ENCODE data around the gene CPAMD8.
"Not testable (repeated sequence)": the region's sequence is repeated elsewhere in the genome, so short reads cannot be mapped to it uniquely, and the experiment has no call there.

The CPAMD8 gene

DNA sequence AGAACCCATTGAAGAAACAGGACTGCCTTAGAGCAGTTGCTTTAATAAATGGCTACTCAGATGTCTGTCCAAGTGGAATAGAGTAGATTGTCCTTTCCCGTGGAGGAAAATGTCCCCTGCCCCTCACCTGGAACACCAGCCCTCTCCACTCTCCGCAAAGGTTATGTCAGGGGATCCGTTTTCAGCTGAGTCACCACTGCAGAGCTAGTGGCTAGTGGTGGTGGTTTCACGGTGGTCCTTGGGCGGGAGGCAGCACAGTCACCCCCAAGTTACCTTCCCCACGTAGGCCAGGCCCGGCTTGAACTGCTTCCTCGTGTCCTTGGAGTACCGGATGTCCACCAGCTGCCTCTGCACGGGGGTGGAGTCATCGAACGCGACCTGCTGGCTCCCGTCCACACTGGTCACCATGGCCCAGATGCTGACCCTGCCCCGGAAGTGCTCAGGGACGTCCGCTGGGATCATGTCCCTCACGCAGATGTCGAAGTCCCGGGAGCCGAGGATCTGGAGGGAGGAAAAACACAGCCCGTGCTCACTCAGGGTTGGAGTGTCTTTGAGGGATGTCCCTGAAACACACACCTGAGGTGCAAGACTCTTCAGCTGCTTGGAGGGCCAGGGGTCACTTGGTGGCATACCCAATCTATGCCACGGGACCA, 29.6 kb downstream of the CPAMD8 start:
- not testable (repeated sequence) for H3K9me3 ChIP-seq (ENCODE audit: low read length); H3K4me3 ChIP-seq (ENCODE audit: low read depth in 1 of 2, low read length in 2 of 2); H3K9ac ChIP-seq (ENCODE audit: low read length); H3K4me1 ChIP-seq (ENCODE audit: insufficient read depth, low read length); H3K27ac ChIP-seq (ENCODE audit: low read depth, low read length); H3K27me3 ChIP-seq (ENCODE audit: control insufficient read depth in 1 of 2, insufficient read depth in 2 of 2, low read length in 2 of 2); H3K36me3 ChIP-seq (ENCODE audit: insufficient read depth, low read length)

DNA sequence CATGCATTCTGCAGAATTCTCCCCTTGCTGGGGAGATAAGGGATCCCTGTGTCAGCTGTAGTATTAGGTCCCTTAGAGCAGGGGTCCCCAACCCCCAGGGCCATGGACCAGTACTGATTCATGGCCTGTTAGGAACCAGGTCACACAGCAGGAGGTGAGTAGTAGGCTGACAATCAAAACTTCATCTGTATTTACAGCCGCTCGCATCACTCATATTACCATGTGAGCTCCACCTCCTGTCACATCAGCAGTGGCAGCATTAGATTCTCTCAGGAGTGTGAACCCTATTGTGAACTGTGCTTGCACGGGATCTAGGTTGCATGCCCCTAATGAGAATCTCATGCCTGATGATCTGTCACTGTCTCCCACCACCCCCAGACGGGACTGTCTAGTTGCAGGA, 37.9 kb downstream of the CPAMD8 start:
- Histone ChIP-seq H3K27ac (ENCODE audit: low read depth, low read length) (no peak overlapping the region), H3K36me3 (ENCODE audit: insufficient read depth, low read length) (no peaks in the 10 kb centered on the region), H3K9ac (ENCODE audit: low read length) (no peak overlapping the region), H3K4me1 (ENCODE audit: insufficient read depth, low read length) (no peaks in the 10 kb centered on the region), H3K27me3 (ENCODE audit: control insufficient read depth in 1 of 2, insufficient read depth in 2 of 2, low read length in 2 of 2) (no peaks in the 10 kb centered on the region), H3K9me3 (ENCODE audit: low read length) (no peaks in the 10 kb centered on the region), H3K4me3 (ENCODE audit: low read depth in 1 of 2, low read length in 2 of 2) (no peak overlapping the region)

DNA sequence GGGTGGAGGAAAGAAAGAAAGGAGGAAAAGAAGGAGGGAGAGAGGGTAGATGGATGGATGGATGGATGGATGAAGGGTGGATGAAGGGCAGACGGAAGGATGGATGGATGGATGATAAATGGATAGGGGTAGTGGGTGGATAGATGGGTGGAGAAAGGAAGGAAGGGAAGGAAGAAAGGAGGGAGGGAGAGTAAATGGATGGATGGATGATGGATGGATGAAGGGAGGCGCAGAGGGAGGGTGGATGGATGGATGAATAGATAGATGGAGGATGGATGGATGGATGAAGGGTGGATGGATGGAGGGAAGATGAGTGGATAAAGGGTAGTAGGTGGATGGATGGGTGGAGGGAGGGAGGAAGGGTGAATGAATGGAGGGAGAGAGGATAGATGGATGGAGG, 41.2 kb downstream of the CPAMD8 start:
- H3K4me1 ChIP-seq (ENCODE audit: insufficient read depth, low read length): no peaks in the 10 kb centered on the region
- H3K27me3 ChIP-seq (ENCODE audit: control insufficient read depth in 1 of 2, insufficient read depth in 2 of 2, low read length in 2 of 2): no peaks in the 10 kb centered on the region
- H3K9me3 ChIP-seq (ENCODE audit: low read length): no peaks in the 10 kb centered on the region
- no peak overlapping the region for H3K4me3 ChIP-seq (ENCODE audit: low read depth in 1 of 2, low read length in 2 of 2)
- no peak overlapping the region for H3K9ac ChIP-seq (ENCODE audit: low read length)
- H3K36me3 ChIP-seq (ENCODE audit: insufficient read depth, low read length): no peaks in the 10 kb centered on the region
- H3K27ac ChIP-seq (ENCODE audit: low read depth, low read length): no peak overlapping the region

DNA sequence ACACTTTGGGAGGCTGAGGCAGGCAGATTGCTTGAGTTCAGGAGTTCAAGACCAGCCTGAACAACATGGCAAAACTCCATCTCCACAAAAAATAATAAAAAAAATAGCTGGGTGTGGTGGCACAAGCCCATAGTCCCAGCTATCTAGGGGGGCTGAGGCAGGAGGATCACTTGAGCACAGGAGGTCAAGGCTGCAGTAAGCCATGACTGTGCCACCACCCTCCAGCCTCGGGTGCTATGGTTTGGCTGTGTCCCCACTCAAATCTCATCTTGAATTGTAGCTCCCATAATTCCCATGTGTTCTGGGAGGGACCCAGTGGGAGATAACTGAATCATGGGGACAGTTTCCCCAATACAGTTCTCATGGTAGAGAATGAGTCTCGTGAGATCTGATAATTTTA, 44.0 kb downstream of the CPAMD8 start:
- H3K9ac ChIP-seq (ENCODE audit: low read length); H3K36me3 ChIP-seq (ENCODE audit: insufficient read depth, low read length); H3K9me3 ChIP-seq (ENCODE audit: low read length); H3K27ac ChIP-seq (ENCODE audit: low read depth, low read length); H3K27me3 ChIP-seq (ENCODE audit: control insufficient read depth in 1 of 2, insufficient read depth in 2 of 2, low read length in 2 of 2); H3K4me3 ChIP-seq (ENCODE audit: low read depth in 1 of 2, low read length in 2 of 2); H3K4me1 ChIP-seq (ENCODE audit: insufficient read depth, low read length): not testable (repeated sequence)

DNA sequence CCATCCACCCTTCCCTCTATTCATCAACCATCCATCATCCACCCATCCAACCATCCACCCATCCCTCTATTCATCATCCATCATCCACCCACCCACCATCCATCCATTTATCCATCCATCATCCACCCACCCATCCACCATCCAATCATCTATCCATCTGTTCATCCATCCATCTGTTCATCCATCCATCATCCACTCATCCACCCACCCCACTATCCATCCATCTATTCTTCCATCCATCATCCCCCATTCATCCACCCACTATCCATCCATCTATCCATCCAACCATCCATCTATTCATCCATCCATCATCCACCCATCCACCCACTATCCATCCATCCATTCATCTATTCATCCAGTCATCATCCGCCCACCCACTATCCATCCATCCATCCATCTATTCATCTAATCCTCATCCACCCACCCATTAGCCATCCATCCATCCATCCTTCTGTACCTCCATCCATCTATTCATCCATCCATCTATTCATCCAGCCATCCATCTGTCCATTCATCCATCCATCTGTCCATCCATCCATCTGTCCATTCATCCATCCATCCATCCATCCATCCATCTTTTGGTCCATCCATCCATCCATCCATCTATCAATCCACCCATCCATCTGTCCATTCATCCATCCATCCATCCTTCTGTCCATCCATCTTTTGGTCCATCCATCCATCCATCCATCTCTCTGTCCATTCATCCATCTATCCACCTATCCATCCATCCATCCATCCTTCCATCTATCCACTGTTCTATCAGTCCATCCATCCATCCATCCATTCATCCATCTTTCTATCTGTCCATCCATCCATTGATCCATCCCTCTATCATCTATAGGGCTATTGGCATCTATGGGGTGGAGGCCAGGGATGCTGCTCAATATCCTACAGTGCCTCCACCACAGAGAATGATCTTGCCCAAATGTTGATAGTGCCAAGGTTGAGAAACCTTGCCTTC, 47.5 kb downstream of the CPAMD8 start:
- H3K27me3 ChIP-seq (ENCODE audit: control insufficient read depth in 1 of 2, insufficient read depth in 2 of 2, low read length in 2 of 2): no peaks in the 10 kb centered on the region
- no peaks in the 10 kb centered on the region for H3K36me3 ChIP-seq (ENCODE audit: insufficient read depth, low read length)
- H3K4me1 ChIP-seq (ENCODE audit: insufficient read depth, low read length): no peaks in the 10 kb centered on the region
- H3K9ac ChIP-seq (ENCODE audit: low read length): no peak overlapping the region
- no peak overlapping the region for H3K4me3 ChIP-seq (ENCODE audit: low read depth in 1 of 2, low read length in 2 of 2)
- no peaks in the 10 kb centered on the region for H3K9me3 ChIP-seq (ENCODE audit: low read length)
- H3K27ac ChIP-seq (ENCODE audit: low read depth, low read length): no peak overlapping the region

DNA sequence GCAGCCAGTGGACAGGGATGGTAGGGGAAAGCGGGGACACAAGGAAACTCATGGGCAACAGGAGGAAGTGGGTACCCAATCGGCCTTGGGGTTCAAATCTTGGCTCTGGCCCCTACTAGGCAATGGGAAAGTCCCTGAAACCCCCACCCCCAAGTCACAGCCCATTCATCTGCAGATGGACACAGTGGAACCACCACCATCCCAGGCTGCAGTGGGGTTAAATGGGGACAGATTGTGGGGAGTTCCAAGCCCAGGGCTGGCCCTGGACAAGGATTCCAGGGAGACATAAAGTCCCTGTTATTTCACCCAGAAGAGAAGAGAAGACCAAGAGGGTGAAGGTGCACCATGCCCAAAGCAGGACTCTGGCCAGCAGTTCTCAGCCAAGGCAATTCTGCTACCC, 48.5 kb downstream of the CPAMD8 start:
- Histone ChIP-seq H3K9me3 (ENCODE audit: low read length) (no peaks in the 10 kb centered on the region), H3K9ac (ENCODE audit: low read length) (no peak overlapping the region), H3K27me3 (ENCODE audit: control insufficient read depth in 1 of 2, insufficient read depth in 2 of 2, low read length in 2 of 2) (no peaks in the 10 kb centered on the region), H3K36me3 (ENCODE audit: insufficient read depth, low read length) (no peaks in the 10 kb centered on the region), H3K4me1 (ENCODE audit: insufficient read depth, low read length) (no peaks in the 10 kb centered on the region), H3K4me3 (ENCODE audit: low read depth in 1 of 2, low read length in 2 of 2) (no peak overlapping the region), H3K27ac (ENCODE audit: low read depth, low read length) (no peak overlapping the region)

DNA sequence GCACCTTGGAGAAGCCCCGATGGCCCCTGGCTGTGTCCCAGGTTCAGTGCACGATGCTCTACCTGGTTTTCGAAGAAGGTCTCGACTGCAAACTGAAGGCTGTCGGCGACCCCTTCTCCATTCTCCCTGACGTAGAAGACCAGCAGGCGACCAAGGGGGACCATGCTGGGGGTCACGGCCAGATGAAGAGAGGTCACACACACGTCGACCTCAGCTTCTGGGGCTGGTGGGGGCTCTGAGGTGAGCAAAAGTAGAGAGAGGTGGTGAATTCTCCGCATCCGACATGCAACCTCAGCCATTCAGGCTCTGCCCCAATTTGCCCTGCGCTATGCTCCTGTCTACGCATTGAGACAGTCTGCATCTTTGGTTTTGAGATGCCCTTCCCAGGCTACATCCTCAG, 49.3 kb downstream of the CPAMD8 start:
- no peak overlapping the region for H3K4me3 ChIP-seq (ENCODE audit: low read depth in 1 of 2, low read length in 2 of 2)
- H3K9ac ChIP-seq (ENCODE audit: low read length): no peak overlapping the region
- H3K36me3 ChIP-seq (ENCODE audit: insufficient read depth, low read length): no peaks in the 10 kb centered on the region
- no peaks in the 10 kb centered on the region for H3K9me3 ChIP-seq (ENCODE audit: low read length)
- no peaks in the 10 kb centered on the region for H3K27me3 ChIP-seq (ENCODE audit: control insufficient read depth in 1 of 2, insufficient read depth in 2 of 2, low read length in 2 of 2)
- no peaks in the 10 kb centered on the region for H3K4me1 ChIP-seq (ENCODE audit: insufficient read depth, low read length)
- no peak overlapping the region for H3K27ac ChIP-seq (ENCODE audit: low read depth, low read length)

DNA sequence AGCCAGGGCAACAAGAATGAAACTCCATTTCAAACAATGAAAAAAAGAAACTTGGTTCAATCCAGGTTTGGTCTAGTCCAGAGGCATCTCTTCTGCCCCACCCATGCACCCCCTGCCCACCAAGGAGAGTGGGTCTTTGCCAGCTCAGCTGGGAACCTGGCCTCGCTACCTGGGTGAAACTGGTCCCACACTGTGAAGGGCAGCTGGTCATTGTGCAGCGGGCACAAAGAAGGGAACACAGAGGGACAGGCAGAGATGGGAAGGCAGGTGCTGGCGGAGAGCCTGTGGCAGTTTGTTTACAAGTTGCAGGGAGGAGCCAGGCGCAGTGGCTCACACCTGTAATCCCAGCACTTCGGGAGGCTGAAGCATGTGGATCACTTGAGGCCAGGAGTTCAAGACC, 50.2 kb downstream of the CPAMD8 start:
- Histone ChIP-seq H3K27me3 (ENCODE audit: control insufficient read depth in 1 of 2, insufficient read depth in 2 of 2, low read length in 2 of 2) (no peaks in the 10 kb centered on the region), H3K4me3 (ENCODE audit: low read depth in 1 of 2, low read length in 2 of 2) (no peak overlapping the region), H3K9ac (ENCODE audit: low read length) (no peak overlapping the region), H3K27ac (ENCODE audit: low read depth, low read length) (no peak overlapping the region), H3K9me3 (ENCODE audit: low read length) (no peaks in the 10 kb centered on the region), H3K36me3 (ENCODE audit: insufficient read depth, low read length) (no peaks in the 10 kb centered on the region), H3K4me1 (ENCODE audit: insufficient read depth, low read length) (no peaks in the 10 kb centered on the region)

DNA sequence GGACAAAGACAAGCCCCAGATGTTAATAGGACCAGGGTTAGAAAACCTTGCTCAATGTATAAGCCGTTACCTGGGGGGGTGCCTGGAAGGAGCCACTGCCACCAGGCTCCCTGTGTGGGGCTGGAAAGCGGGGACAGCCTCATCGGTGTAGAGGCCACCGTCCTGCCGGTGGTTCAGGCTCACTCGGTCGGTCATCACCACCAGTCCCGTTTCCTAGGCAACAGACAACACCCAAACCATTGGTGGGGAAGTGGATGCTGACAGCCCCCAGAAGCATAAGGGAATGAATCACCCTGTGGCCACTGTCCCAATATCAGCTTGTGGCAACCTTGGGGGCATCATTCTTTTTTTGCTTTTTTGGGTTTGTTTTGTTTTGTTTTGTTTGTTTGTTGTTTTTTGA, 55.8 kb downstream of the CPAMD8 start:
- no peaks in the 10 kb centered on the region for H3K36me3 ChIP-seq (ENCODE audit: insufficient read depth, low read length)
- H3K27me3 ChIP-seq (ENCODE audit: control insufficient read depth in 1 of 2, insufficient read depth in 2 of 2, low read length in 2 of 2): no peaks in the 10 kb centered on the region
- H3K4me1 ChIP-seq (ENCODE audit: insufficient read depth, low read length): no peaks in the 10 kb centered on the region
- no peak overlapping the region for H3K4me3 ChIP-seq (ENCODE audit: low read depth in 1 of 2, low read length in 2 of 2)
- no peak overlapping the region for H3K9ac ChIP-seq (ENCODE audit: low read length)
- no peak overlapping the region for H3K27ac ChIP-seq (ENCODE audit: low read depth, low read length)
- H3K9me3 ChIP-seq (ENCODE audit: low read length): peaks cover 5% of the 10 kb centered on the region

DNA sequence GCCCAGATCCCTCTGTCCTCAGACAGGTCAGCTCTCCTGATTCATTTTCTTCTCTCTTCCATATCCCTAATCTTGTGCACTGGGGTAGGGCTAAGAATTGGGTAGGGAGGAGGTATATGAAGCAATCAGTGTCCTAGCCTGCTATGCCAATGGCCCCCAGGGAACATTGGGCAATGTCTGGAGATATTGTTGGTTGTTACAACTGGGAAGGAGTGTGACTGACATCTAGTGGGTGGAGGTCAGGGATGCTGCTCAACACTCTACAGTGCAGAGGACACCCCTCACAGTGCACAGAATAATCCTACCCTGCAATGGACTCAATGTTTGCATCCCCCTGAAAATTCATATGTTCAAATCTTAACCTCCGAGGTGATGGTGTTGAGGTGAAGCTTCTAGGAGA, 57.5 kb downstream of the CPAMD8 start:
- Histone ChIP-seq H3K4me3 (ENCODE audit: low read depth in 1 of 2, low read length in 2 of 2) (no peak overlapping the region), H3K9ac (ENCODE audit: low read length) (no peak overlapping the region), H3K9me3 (ENCODE audit: low read length) (peaks cover 5% of the 10 kb centered on the region), H3K4me1 (ENCODE audit: insufficient read depth, low read length) (no peaks in the 10 kb centered on the region), H3K27me3 (ENCODE audit: control insufficient read depth in 1 of 2, insufficient read depth in 2 of 2, low read length in 2 of 2) (no peaks in the 10 kb centered on the region), H3K27ac (ENCODE audit: low read depth, low read length) (no peak overlapping the region), H3K36me3 (ENCODE audit: insufficient read depth, low read length) (no peaks in the 10 kb centered on the region)

DNA sequence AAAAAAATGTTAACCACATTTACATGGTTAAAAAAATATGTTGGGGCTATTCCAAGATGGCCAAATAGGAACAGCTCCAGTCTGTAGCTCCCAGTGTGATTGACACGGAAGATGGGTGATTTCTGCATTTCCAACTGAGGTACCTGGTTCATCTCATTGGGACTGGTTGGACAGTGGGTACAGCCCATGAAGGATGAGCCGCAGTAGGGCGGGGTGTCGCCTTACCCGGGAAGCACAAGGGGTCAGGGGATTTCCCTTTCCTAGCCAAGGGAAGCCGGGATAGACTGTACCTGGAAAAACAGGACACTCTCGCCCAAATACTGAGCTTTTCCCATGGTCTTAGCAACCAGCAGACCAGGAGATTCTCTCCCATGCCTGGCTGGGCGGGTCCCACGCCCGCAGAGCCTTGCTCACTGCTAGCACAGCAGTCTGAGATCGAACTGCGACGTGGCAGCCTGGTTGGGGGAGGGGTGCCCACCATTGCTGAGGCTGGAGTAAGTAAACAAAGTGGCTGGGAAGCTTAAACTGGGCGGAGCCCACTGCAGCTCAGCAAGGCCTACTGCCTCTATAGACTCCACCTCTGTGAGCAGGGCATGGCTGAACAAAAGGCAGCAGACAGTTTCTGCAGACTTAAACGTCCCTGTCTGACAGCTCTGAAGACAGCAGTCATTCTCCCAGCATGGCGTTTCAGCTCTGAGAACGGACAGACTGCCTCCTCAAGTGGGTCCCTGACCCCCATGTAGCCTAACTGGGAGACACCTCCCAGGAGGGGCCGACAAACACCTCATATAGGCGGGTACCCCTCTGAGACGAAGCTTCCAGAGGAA, 65.4 kb downstream of the CPAMD8 start:
- not testable (repeated sequence) for H3K4me1 ChIP-seq (ENCODE audit: insufficient read depth, low read length); H3K27ac ChIP-seq (ENCODE audit: low read depth, low read length); H3K9ac ChIP-seq (ENCODE audit: low read length); H3K36me3 ChIP-seq (ENCODE audit: insufficient read depth, low read length); H3K9me3 ChIP-seq (ENCODE audit: low read length); H3K27me3 ChIP-seq (ENCODE audit: control insufficient read depth in 1 of 2, insufficient read depth in 2 of 2, low read length in 2 of 2); H3K4me3 ChIP-seq (ENCODE audit: low read depth in 1 of 2, low read length in 2 of 2)
